IPS DF 6.9 (cell line): Measurements from ENCODE around the gene TRAPPC2L.

ENCODE experiments used
- DNase-seq: peaks from one replicate; pipeline ENCODE4 v3.0.0-alpha.2; 2013; ENCODE audit warnings: low read depth, low spot score
- H3K27ac ChIP-seq: one replicate; pipeline ENCODE4 v1.5.1; 2013; ENCODE audit warnings: low read length, control low read depth
- H3K27me3 ChIP-seq: 2 replicates; pipeline ENCODE4 v1.6.1; 2013; ENCODE audit warnings: mild to moderate bottlenecking, low read length; ENCODE audit not compliant: control insufficient read depth, insufficient read depth
- H3K36me3 ChIP-seq: 2 replicates; pipeline ENCODE4 v1.6.1; 2013; ENCODE audit warnings: low read length; ENCODE audit not compliant: control insufficient read depth, insufficient read depth
- H3K4me1 ChIP-seq: 2 replicates; pipeline ENCODE4 v1.6.1; 2013; ENCODE audit warnings: low read length; ENCODE audit not compliant: control insufficient read depth, insufficient read depth
- H3K4me3 ChIP-seq: 2 replicates; pipeline ENCODE4 v1.5.1; 2013; ENCODE audit warnings: mild to moderate bottlenecking, low read length
- H3K9me3 ChIP-seq: 2 replicates; pipeline ENCODE4 v1.6.1; 2013; ENCODE audit warnings: low read length, inconsistent platforms; ENCODE audit not compliant: control insufficient read depth, insufficient read depth
- WGBS: extraction: QIAGEN DNeasy Blood & Tissue Kit; methylation state at CpG from one replicate; pipeline ENCODE4 v1.1.7; 2013; ENCODE audit warnings: mixed read lengths, missing lambda C conversion rate; ENCODE audit not compliant: insufficient read length, insufficient coverage; 5-methylcytosine and 5-hydroxymethylcytosine counted together

Gene TRAPPC2L

GRCh38 chr16:88869673-88869980 lies 12.7 kb downstream of the TRAPPC2L start:
- Histone ChIP-seq H3K9me3 (no peaks in the 10 kb centered on the region), H3K4me1 (no peaks in the 10 kb centered on the region; the same call in 1 of the 2 replicates), H3K27me3 (no peaks in the 10 kb centered on the region), H3K36me3 (no peaks in the 10 kb centered on the region; the same call in 1 of the 2 replicates), H3K4me3 (no peak overlapping the region), H3K27ac (no peak overlapping the region)
- no peak for DNase-seq
- no CpG with 5 or more reads among the region's 9 CpGs for WGBS

DNA sequence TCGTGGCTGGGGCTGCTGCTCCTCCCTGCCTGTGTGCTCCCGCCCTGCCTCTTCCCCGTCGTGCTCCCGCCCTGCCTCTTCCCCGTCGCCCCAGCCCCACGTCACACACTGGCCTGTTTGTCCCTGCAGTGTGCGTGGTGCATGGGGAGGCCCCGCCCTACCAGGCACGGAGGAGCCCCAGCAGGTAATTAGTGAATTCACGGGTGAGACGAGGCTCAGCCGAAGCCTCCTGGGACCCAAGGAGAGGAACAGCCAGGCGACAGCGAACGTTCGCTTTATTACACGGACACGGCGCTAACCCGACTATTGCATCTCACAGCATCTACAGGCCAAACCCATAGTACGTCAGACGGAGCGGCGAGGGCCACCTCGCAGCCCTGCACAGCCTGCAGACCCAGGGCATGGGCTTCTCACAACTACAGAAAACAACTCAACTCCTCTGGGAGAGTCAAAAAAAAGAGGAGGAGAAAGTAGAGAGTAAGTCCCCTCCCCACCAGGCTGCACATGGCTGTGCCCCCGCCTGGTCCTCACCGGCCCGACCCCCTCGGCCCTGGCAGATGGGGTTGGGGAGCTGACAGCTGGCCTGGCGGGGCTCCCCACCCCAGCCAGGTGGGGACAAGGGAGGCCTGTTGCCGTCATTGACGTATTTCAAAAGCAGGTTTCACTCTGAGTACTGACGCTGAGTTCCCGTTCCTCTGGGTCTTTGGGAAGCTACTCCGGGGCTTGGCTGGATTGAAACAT lies 13.9 kb downstream of the TRAPPC2L start:
- DNase-seq, result no peak
- WGBS, result no CpG with 5 or more reads among the region's 37 CpGs
- H3K27me3 ChIP-seq, result no peaks in the 10 kb centered on the region

DNA sequence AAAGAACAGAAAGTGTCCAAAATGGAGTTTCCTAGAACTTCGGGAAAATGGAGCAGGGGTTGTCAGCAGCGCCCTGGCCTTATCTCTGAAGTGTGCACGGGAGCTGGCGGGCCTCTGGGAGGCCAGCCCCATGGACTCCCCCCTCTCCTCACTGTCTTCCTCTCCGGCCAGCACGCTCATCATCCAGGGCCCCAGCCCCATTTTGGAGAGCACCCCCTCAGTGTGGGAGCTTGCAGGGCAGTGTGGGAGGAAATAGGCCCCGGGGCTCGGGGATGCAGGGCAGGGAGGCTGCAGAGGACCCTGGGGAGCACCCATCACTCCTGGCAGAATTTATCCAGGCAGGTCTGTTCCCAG lies 14.4 kb downstream of the TRAPPC2L start:
- no CpG with 5 or more reads among the region's 8 CpGs for WGBS
- Histone ChIP-seq H3K27ac (no peak overlapping the region), H3K36me3 (no peaks in the 10 kb centered on the region; the same call in 1 of the 2 replicates), H3K27me3 (no peaks in the 10 kb centered on the region), H3K4me1 (no peaks in the 10 kb centered on the region; the same call in 1 of the 2 replicates), H3K9me3 (no peaks in the 10 kb centered on the region), H3K4me3 (no peak overlapping the region)
- no peak for DNase-seq

More for the DNA sequence above, 13.9 kb downstream of the TRAPPC2L start:
- Histone ChIP-seq H3K27ac (no peak overlapping the region), H3K9me3 (no peaks in the 10 kb centered on the region), H3K4me3 (no peak overlapping the region), H3K4me1 (no peaks in the 10 kb centered on the region; the same call in 1 of the 2 replicates), H3K36me3 (no peaks in the 10 kb centered on the region; the same call in 1 of the 2 replicates)

DNA sequence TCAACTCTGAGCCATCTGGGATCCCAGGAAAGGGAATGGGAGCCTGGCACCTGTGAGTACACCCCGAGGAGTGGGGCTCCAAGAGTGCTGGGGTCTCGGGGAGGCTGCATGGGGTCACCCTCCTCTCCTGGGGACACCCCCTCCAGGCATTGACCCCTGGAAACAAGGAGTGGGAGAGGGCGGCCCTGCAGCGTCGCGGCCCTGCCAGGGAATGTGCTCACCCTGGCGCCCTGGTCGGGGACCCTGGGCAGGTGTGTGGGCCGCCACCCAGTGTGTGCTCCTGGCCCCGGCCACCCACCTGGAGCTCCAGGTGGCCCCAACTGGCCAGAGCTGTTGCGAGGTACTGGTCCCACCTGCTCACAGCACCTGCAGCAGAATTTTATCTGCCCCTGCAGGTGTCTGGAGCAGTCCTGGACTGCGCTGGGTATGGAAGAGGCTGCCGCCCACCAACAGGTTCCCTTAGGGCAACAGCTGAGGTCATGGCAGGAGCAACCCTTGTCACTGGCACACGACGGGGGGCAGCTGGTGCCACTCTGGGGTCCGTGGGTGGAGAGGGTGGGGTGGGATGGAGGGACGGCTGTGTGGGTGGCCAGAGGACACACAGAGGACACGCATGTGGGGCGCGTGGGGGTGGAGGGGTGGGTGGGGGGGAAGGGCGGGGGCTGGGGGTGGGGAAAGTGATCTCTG lies 14.9 kb downstream of the TRAPPC2L start:
- no peaks in the 10 kb centered on the region for H3K9me3 ChIP-seq
- no CpG with 5 or more reads among the region's 21 CpGs for WGBS
- DNase-seq, result no peak

DNA sequence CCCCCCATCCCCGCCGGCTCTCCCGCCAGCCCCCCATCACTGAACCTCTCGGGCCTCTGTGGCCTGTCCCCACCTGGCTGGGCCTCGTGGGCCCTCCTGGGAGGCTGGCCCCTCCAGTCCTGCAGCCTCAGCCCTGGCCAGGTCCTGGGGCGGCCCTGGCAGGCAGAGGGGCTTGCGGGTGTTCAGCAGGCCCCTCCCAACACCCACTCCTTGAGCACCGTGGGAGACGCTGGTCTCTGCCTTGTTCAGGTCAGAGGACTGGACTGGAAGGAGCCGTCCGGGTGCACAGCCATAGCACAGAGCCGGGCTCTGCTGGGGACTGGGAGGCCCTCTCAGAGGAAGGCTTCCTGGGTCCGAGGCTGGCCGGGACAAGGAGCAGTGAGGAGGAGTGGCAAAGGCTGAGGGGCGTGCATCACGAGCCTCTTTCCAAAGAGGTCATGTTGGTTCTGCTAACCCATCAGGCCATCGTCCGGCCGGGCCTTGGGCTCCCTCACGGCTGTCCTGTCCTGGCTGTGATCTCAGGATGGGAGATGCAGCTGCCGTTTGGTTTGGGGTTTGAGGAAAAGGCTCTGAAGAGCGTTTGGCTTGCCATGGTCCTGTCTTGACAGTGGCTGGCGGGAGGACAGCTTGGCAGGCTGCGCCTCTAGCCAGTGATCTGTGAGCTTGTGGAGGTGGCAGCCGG lies 15.9 kb downstream of the TRAPPC2L start:
- Histone ChIP-seq H3K27ac (no peak overlapping the region), H3K4me1 (no peaks in the 10 kb centered on the region; the same call in 1 of the 2 replicates), H3K9me3 (no peaks in the 10 kb centered on the region), H3K27me3 (no peaks in the 10 kb centered on the region), H3K4me3 (no peak overlapping the region), H3K36me3 (no peaks in the 10 kb centered on the region; the same call in 1 of the 2 replicates)
- WGBS, result no CpG with 5 or more reads among the region's 25 CpGs
- DNase-seq, result no peak

More for the DNA sequence above, 14.9 kb downstream of the TRAPPC2L start:
- Histone ChIP-seq H3K4me1 (no peaks in the 10 kb centered on the region; the same call in 1 of the 2 replicates), H3K4me3 (no peak overlapping the region), H3K27ac (no peak overlapping the region), H3K27me3 (no peaks in the 10 kb centered on the region), H3K36me3 (no peaks in the 10 kb centered on the region; the same call in 1 of the 2 replicates)

DNA sequence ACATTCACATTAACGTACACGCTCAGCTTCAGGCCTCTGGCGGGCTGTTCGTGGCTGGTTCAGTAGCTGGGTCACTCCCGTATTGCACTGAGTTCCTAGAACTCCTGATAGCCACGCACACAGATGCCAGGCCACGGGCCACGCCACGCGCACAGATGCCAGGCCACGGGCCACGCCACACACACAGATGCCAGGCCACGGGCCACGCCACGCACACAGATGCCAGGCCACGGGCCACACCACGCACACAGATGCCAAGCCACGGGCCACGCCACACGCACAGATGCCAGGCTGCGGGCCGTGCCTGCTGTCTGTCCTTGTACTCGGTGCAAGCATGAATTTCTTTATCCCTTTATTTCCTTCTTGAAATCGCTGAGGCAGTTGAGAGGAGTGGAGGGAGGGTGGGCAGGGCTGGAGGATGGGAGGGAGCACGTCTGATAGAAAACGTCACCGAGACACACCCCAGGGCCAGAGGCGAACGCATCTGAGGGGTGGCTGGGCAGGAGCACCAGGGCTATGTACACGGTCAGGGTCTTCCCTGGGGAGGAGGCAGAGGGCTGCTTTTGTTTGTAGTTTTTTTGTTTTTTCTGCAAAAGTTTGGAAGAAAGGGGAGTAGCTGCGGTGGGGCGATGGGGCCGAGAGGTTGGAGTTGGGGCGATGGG lies 18.1 kb downstream of the TRAPPC2L start:
- Histone ChIP-seq H3K27me3 (no peaks in the 10 kb centered on the region), H3K4me3 (no peak overlapping the region), H3K4me1 (no peaks in the 10 kb centered on the region; the same call in 1 of the 2 replicates), H3K27ac (no peak overlapping the region), H3K9me3 (no peaks in the 10 kb centered on the region), H3K36me3 (no peaks in the 10 kb centered on the region; the same call in 1 of the 2 replicates)
- DNase-seq, result no peak
- no CpG with 5 or more reads among the region's 34 CpGs for WGBS

- Histone ChIP-seq H3K27me3 (no peaks in the 10 kb centered on the region), H3K4me3 (no peak overlapping the region), H3K36me3 (no peaks in the 10 kb centered on the region; the same call in 1 of the 2 replicates), H3K27ac (no peak overlapping the region), H3K9me3 (no peaks in the 10 kb centered on the region), H3K4me1 (peaks cover 1% of the 10 kb centered on the region; the same call in 1 of the 2 replicates)
- DNase-seq, result no peak
- whole genome bisulfite sequencing, result no CpG with 5 or more reads among the region's 22 CpGs
Observed at GRCh38 chr16:88875703-88876234, 18.8 kb downstream of the TRAPPC2L start.

- Histone ChIP-seq H3K27ac (no peak overlapping the region), H3K4me1 (peaks cover 2% of the 10 kb centered on the region; the same call in 1 of the 2 replicates), H3K9me3 (no peaks in the 10 kb centered on the region), H3K36me3 (no peaks in the 10 kb centered on the region; the same call in 1 of the 2 replicates), H3K4me3 (no peak overlapping the region), H3K27me3 (no peaks in the 10 kb centered on the region)
- DNase-seq, result no peak
- WGBS, result no CpG with 5 or more reads among the region's 33 CpGs
Observed at GRCh38 chr16:88876942-88877526, 20.1 kb downstream of the TRAPPC2L start.

GRCh38 chr16:88877564-88878289 lies 20.8 kb downstream of the TRAPPC2L start:
- no peaks in the 10 kb centered on the region for H3K27me3 ChIP-seq
- H3K4me3 ChIP-seq, result no peak overlapping the region
- no CpG with 5 or more reads among the region's 20 CpGs for WGBS
- peaks cover 2% of the 10 kb centered on the region; the same call in 1 of the 2 replicates for H3K4me1 ChIP-seq
- DNase-seq, result no peak
- H3K36me3 ChIP-seq, result no peaks in the 10 kb centered on the region; the same call in 1 of the 2 replicates
- H3K27ac ChIP-seq, result no peak overlapping the region
- H3K9me3 ChIP-seq, result no peaks in the 10 kb centered on the region
